HepG2 (cell line): Measurements from ENCODE around the gene TRIM15. TPM values are rescaled to one million over a fixed set of nuclear protein-coding genes. Genes with fewer than 3 reads are reported as not detected.

ENCODE experiments used
- ATAC-seq: fragments of 200-7000 bp; cut with Tn5 transposase; 3 replicates; pipeline ENCODE4 v1.9.1; 2020; ENCODE audit warnings: mild to moderate bottlenecking, moderate library complexity
- BruUV-seq: library from RNA; stranded (reverse); fragments of 400-500 nt; replicated peaks from 2 replicates; lab custom pipeline; 2021; lab: Mats Ljungman, UMichigan
- CTCF ChIA-PET: fragments of 300-600 bp; formaldehyde crosslinking; extraction: SDS; loops from one replicate; lab custom pipeline; 2021; ENCODE audit warnings: low total read pairs, inconsistent platforms, low intra/inter-chr PET ratio; lab: Yijun Ruan, JAX
- POLR2A ChIA-PET: fragments of 350-600 bp; sonication (Branson Sonifier 250); formaldehyde crosslinking; loops from one replicate; lab custom pipeline; 2020; ENCODE audit warnings: antibody characterized with exemption, inconsistent platforms; lab: Yijun Ruan, JAX
- DNase-seq: peaks from one replicate; pipeline ENCODE4 v3.0.0-alpha.2; 2015; ENCODE audit warnings: low spot score
- FAIRE-seq: peaks from 3 replicates; lab custom pipeline; 2011; peaks lifted over from hg19 to GRCh38; lab: Jason Lieb, UNC
- H2AFZ ChIP-seq: one replicate; pipeline ENCODE4 v1.6.1; 2011; ENCODE audit warnings: low read length, inconsistent platforms
- H3K27ac ChIP-seq: fragments of 300-600 bp; 3 replicates; pipeline ENCODE4 v1.8.0; 2011; ENCODE audit warnings: mixed run types, mild to moderate bottlenecking, mixed read lengths, low read length, inconsistent platforms; ENCODE audit not compliant: insufficient read depth; ENCODE audit errors: extremely low read length
- H3K27me3 ChIP-seq, 2 experiments: fragments of 200-600 bp in 1 of 2; 2 replicates in 1 of 2; 3 replicates in 1 of 2; pipeline versions ENCODE4 v1.6.0 to v1.8.0; 2011; ENCODE audit warnings: low read length in 2 of 2, mild to moderate bottlenecking in 2 of 2, moderate library complexity in 2 of 2, inconsistent platforms in 1 of 2; ENCODE audit not compliant: insufficient read depth in 2 of 2, control insufficient read depth in 1 of 2
- H3K36me3 ChIP-seq, 2 experiments: fragments of 200-600 bp in 1 of 2; replicated peaks in 1 of 2; 2 replicates in 1 of 2; 3 replicates in 1 of 2; pipeline versions ENCODE4 v1.5.1 to v1.8.0; 2011; ENCODE audit warnings: low read length in 2 of 2, inconsistent platforms in 1 of 2; ENCODE audit not compliant: insufficient read depth in 2 of 2, control insufficient read depth in 1 of 2
- H3K4me1 ChIP-seq: 2 replicates; pipeline ENCODE4 v1.5.1; 2012; ENCODE audit warnings: low read length, inconsistent platforms; ENCODE audit not compliant: insufficient read depth
- H3K4me2 ChIP-seq: 2 replicates; pipeline ENCODE4 v1.6.0; 2011; ENCODE audit warnings: low read depth, low read length, inconsistent platforms
- H3K4me3 ChIP-seq, 3 experiments: fragments of 200-600 bp in 1 of 3; sonication (generic), shearing (Covaris generic) in 1 of 3; replicated peaks in 1 of 3; 2 replicates each; pipeline ENCODE4 v1.5.1; 2011 to 2016; ENCODE audit warnings: low read length in 3 of 3, inconsistent platforms in 2 of 3, low read depth in 2 of 3, mild to moderate bottlenecking in 2 of 3, control low read depth in 1 of 3, mixed read lengths in 1 of 3; ENCODE audit not compliant: insufficient read depth in 1 of 3
- H3K79me2 ChIP-seq: one replicate; pipeline ENCODE4 v1.6.1; 2011; ENCODE audit warnings: low read length, inconsistent platforms; ENCODE audit not compliant: insufficient read depth
- H3K9ac ChIP-seq: 2 replicates; pipeline ENCODE4 v1.6.0; 2011; ENCODE audit warnings: mild to moderate bottlenecking, low read depth, low read length, inconsistent platforms; ENCODE audit not compliant: insufficient read depth
- H3K9me3 ChIP-seq: 2 replicates; pipeline ENCODE4 v1.5.1; 2012; ENCODE audit warnings: mild to moderate bottlenecking, low read length
- H4K20me1 ChIP-seq: 2 replicates; pipeline ENCODE4 v1.6.0; 2011; ENCODE audit warnings: inconsistent platforms, mild to moderate bottlenecking, low read length, moderate library complexity; ENCODE audit not compliant: insufficient read depth
- E2F2 ChIP-seq: sonication (generic); formaldehyde crosslinking; IDR thresholded peaks from 2 replicates; pipeline ENCODE4 v1.4.0; 2020; ENCODE audit warnings: missing genetic modification reagents, borderline replicate concordance
- FIP1L1 ChIP-seq: fragments of 200-400 bp; formaldehyde crosslinking; IDR thresholded peaks from 2 replicates; pipeline ENCODE4 v1.6.1; 2018; ENCODE audit warnings: low read depth, mild to moderate bottlenecking, low read length, moderate library complexity, borderline replicate concordance; ENCODE audit not compliant: insufficient read depth
- NFE2 ChIP-seq: sonication (generic); formaldehyde crosslinking; IDR thresholded peaks from 2 replicates; pipeline ENCODE4 v1.4.0; 2020; ENCODE audit warnings: missing genetic modification reagents
- ZBTB21 ChIP-seq: sonication (generic); formaldehyde crosslinking; IDR thresholded peaks from 2 replicates; pipeline ENCODE4 v1.4.0; 2020; ENCODE audit warnings: missing genetic modification reagents
- ZFP36L2 ChIP-seq: sonication (generic); formaldehyde crosslinking; IDR thresholded peaks from 2 replicates; pipeline ENCODE4 v1.4.0; 2020; ENCODE audit warnings: missing genetic modification reagents
- ZNF318 ChIP-seq: sonication (generic); formaldehyde crosslinking; IDR thresholded peaks from 2 replicates; pipeline ENCODE4 v1.4.0; 2020; ENCODE audit warnings: mild to moderate bottlenecking, missing genetic modification reagents
- ZNF558 ChIP-seq: sonication (generic); formaldehyde crosslinking; IDR thresholded peaks from 2 replicates; pipeline ENCODE4 v1.9.0; 2022; ENCODE audit warnings: mild to moderate bottlenecking, missing genetic modification reagents, borderline replicate concordance
- ZNF564 ChIP-seq: sonication (generic); formaldehyde crosslinking; IDR thresholded peaks from 2 replicates; pipeline ENCODE4 v1.8.1; 2023; ENCODE audit warnings: mild to moderate bottlenecking, missing genetic modification reagents
- WGBS: methylation state at CpG from one replicate; pipeline ENCODE4 v1.1.6; 2017; ENCODE audit warnings: low lambda C conversion rate; 5-methylcytosine and 5-hydroxymethylcytosine counted together
- in situ Hi-C: cut with HindIII; loops from 2 replicates; pipeline ENCODE4 v1.10.0; 2017; ENCODE audit warnings: low pct_unique_long_range_greater_than_20kb; ENCODE audit not compliant: extremely low pct_ligation_motif_present
- intact Hi-C: fragments of 100-400 bp; cut with micrococcal nuclease; formaldehyde crosslinking; loops from one replicate; pipeline ENCODE4 v1.10.0; 2022; ENCODE audit not compliant: unreplicated experiment
- polyA plus RNA-seq, 8 experiments: library from polyadenylated mRNA; depleted of rRNA in 3 of 8; stranded (reverse) in 7 of 8; unstranded in 1 of 8; fragments of >200 nt; fragmentation: Illumina TruSeq in 4 of 8; extraction: Trizol in 4 of 8; gene quantifications; 2 replicates each; pipeline versions ENCODE4 v1.2.1 to v1.2.3, GENCODE V29; 2011 to 2016; ENCODE audit warnings: low read depth in 4 of 8, missing spikeins in 1 of 8, mixed read lengths in 1 of 8; ENCODE audit not compliant: insufficient read depth in 1 of 8
- total RNA-seq, 5 experiments: library from RNA; depleted of rRNA; stranded (reverse); fragments of >200 nt; fragmentation: Illumina TruSeq; extraction: Trizol; gene quantifications; 2 replicates each; pipeline ENCODE4 v1.2.3, GENCODE V29; 2016; ENCODE audit warnings: low read depth in 1 of 5
- TF ChIP-seq, protein P1 (sequence below): sonication (generic); formaldehyde crosslinking; IDR thresholded peaks from 2 replicates; pipeline ENCODE4 v1.4.0; 2020; ENCODE audit warnings: mild to moderate bottlenecking, low read depth, missing genetic modification reagents
- TF ChIP-seq, protein P2 (sequence below): IDR thresholded peaks from 2 replicates; pipeline ENCODE4 v1.6.1; 2012; ENCODE audit warnings: low read depth, low read length, improper control_type of control experiment
- TF ChIP-seq, protein P3 (sequence below), 2 experiments: fragments of 450-650 bp in 1 of 2; sonication (generic) in 1 of 2; formaldehyde crosslinking; IDR thresholded peaks; 2 replicates each; pipeline versions ENCODE4 v1.5.0 to v1.8.0; 2020 to 2022; ENCODE audit warnings: mild to moderate bottlenecking in 1 of 2, missing genetic modification reagents in 1 of 2

TRIM15 gene
- total and polyA plus RNA-seq, 2 of the 13 experiments (the other 11 are each of a cell fraction or from before 2014, with no cell fraction given) = 35.1 to 38.2 TPM

GRCh38 chr6:30196376-30196775 is 33.0 kb downstream of the TRIM15 start:
- Histone ChIP-seq H3K27me3 (no peaks in the 10 kb centered on the region), H3K9ac (no peak overlapping the region), H3K27ac (no peak overlapping the region), H3K9me3 (no peaks in the 10 kb centered on the region), H3K36me3 (peaks cover 47 to 76% of the 10 kb centered on the region in 2 experiments), H3K79me2 (peaks cover 12% of the 10 kb centered on the region), H2AFZ (no peak overlapping the region), H4K20me1 (no peaks in the 10 kb centered on the region), H3K4me1 (peaks cover 14% of the 10 kb centered on the region), H3K4me2 (no peak overlapping the region), H3K4me3 (no peak overlapping the region)
- WGBS = over 99% methylated on average over 12 of the region's 12 CpGs
- POLR2A ChIA-PET = interaction anchor here (1.6 kb wide), 2 partner anchors 10 to 11 kb away, joined by 4 to 8 read pairs; no protein-coding TSS in a partner anchor
- ATAC-seq = no peak
- in situ Hi-C loops = no loop called here
- intact Hi-C loops = no loop called here
- CTCF ChIA-PET = no interaction called here
- FAIRE-seq = no peak
- no peak for DNase-seq
- BruUV-seq = no TSS peak
- TF ChIP-seq ZBTB21 (CRISPR knock-in tag) (no peak), E2F2 (CRISPR knock-in tag) (no peak), ZNF564 (CRISPR knock-in tag) (no peak), ZNF558 (CRISPR knock-in tag) (no peak), FIP1L1 (no peak), ZFP36L2 (CRISPR knock-in tag) (no peak), NFE2 (CRISPR knock-in tag) (no peak), ZNF318 (no peak)
- TF ChIP-seq, protein P1, sequence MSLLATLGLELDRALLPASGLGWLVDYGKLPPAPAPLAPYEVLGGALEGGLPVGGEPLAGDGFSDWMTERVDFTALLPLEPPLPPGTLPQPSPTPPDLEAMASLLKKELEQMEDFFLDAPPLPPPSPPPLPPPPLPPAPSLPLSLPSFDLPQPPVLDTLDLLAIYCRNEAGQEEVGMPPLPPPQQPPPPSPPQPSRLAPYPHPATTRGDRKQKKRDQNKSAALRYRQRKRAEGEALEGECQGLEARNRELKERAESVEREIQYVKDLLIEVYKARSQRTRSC (CRISPR knock-in tag) = no peak
- TF ChIP-seq, protein P2, sequence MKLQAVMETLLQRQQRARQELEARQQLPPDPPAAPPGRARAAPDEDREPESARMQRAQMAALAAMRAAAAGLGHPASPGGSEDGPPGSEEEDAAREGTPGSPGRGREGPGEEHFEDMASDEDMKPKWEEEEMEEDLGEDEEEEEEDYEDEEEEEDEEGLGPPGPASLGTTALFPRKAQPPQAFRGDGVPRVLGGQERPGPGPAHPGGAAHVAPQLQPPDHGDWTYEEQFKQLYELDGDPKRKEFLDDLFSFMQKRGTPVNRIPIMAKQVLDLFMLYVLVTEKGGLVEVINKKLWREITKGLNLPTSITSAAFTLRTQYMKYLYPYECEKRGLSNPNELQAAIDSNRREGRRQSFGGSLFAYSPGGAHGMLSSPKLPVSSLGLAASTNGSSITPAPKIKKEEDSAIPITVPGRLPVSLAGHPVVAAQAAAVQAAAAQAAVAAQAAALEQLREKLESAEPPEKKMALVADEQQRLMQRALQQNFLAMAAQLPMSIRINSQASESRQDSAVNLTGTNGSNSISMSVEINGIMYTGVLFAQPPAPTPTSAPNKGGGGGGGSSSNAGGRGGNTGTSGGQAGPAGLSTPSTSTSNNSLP = no peak
- TF ChIP-seq, protein P3, sequence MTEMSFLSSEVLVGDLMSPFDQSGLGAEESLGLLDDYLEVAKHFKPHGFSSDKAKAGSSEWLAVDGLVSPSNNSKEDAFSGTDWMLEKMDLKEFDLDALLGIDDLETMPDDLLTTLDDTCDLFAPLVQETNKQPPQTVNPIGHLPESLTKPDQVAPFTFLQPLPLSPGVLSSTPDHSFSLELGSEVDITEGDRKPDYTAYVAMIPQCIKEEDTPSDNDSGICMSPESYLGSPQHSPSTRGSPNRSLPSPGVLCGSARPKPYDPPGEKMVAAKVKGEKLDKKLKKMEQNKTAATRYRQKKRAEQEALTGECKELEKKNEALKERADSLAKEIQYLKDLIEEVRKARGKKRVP (CRISPR knock-in tag; IDR thresholded peaks at IDR 0.05) = no peak
